NCI-H187 treated with DMSO at 0.1 percent for 48 hours (cell line): Measurements from ENCODE around the gene ZNF304.
"Not testable (repeated sequence)": the region's sequence is repeated elsewhere in the genome, so short reads cannot be mapped to it uniquely, and the experiment has no call there.

Experiments used
- DNase-seq: peaks from one replicate; lab custom pipeline; 2025; lab: John Stamatoyannopoulos, UW

ZNF304 gene

GRCh38 chr19:57362419-57362818 is 11.3 kb downstream of the ZNF304 start:
- no peak for DNase-seq

- DNase-seq: peak; percentile 87
Observed at GRCh38 chr19:57362997-57363687, 12.1 kb downstream of the ZNF304 start, which contains the start of the genes TRAPPC2B and ZNF547. TSS of gene TRAPPC2B (plus strand) at chr19:57363551. CDS start at chr19:57364834, 1,283 bp downstream. TSS of gene ZNF547 (plus strand) at chr19:57363551. CDS start at chr19:57368556, 5,005 bp downstream.

GRCh38 chr19:57363688-57364181 is 12.7 kb downstream of the ZNF304 start:
- no peak for DNase-seq

- no peak for DNase-seq
Observed at GRCh38 chr19:57366776-57367175, 15.7 kb downstream of the ZNF304 start.

- no peak for DNase-seq
Observed at GRCh38 chr19:57374179-57374578, 23.1 kb downstream of the ZNF304 start.

- DNase-seq: not testable (repeated sequence)
Observed at GRCh38 chr19:57374647-57375046, 23.6 kb downstream of the ZNF304 start.

- no peak for DNase-seq
Observed at GRCh38 chr19:57376151-57376550, 25.1 kb downstream of the ZNF304 start.

- no peak for DNase-seq
Observed at GRCh38 chr19:57377498-57378146, 26.6 kb downstream of the ZNF304 start.

- no peak for DNase-seq
Observed at GRCh38 chr19:57380923-57381322, 29.9 kb downstream of the ZNF304 start.

GRCh38 chr19:57382806-57383488 is 31.9 kb downstream of the ZNF304 start:
- DNase-seq: no peak

GRCh38 chr19:57389194-57389729 is 38.2 kb downstream of the ZNF304 start:
- DNase-seq: no peak

GRCh38 chr19:57389730-57390598 is 38.9 kb downstream of the ZNF304 start, which contains the start of gene ZNF548:
TSS of gene ZNF548 (plus strand) at chr19:57389854. CDS start at chr19:57390100, 246 bp downstream.
- DNase-seq: peak; percentile 72

- DNase-seq: no peak
Observed at GRCh38 chr19:57395710-57396109, 44.6 kb downstream of the ZNF304 start.

- no peak for DNase-seq
Observed at GRCh38 chr19:57398868-57399267, 47.8 kb downstream of the ZNF304 start.

GRCh38 chr19:57403737-57404563 is 52.9 kb downstream of the ZNF304 start:
- DNase-seq: no peak

- DNase-seq: peak; percentile 40
Observed at GRCh38 chr19:57406516-57407123, 55.5 kb downstream of the ZNF304 start.
